Liver (tissue), 9 donors: Measurements from ENCODE around the gene KLHL15. TPM values are rescaled to one million over a fixed set of nuclear protein-coding genes. Genes with fewer than 3 reads are reported as not detected.

Experiments used
- DNase-seq: peaks from one replicate; pipeline ENCODE4 v3.0.0-alpha.2; 2017; ENCODE audit warnings: low spot score
- H3K27ac ChIP-seq, 2 donors: one replicate each; pipeline ENCODE4 v1.7.0; 2013; ENCODE audit warnings: inconsistent platforms in 2 of 2, low read length in 2 of 2, control low read depth in 1 of 2, low read depth in 1 of 2, mild to moderate bottlenecking in 1 of 2
- H3K27me3 ChIP-seq, 4 donors: one replicate each; pipeline versions ENCODE4 v1.6.1 to v1.7.0; 2013; ENCODE audit warnings: low read length in 3 of 4, inconsistent platforms in 1 of 4, mild to moderate bottlenecking in 1 of 4, moderate library complexity in 1 of 4; ENCODE audit not compliant: control insufficient read depth in 4 of 4, insufficient read depth in 4 of 4
- H3K36me3 ChIP-seq, 4 donors: one replicate each; pipeline versions ENCODE4 v1.6.1 to v1.7.0; 2013; ENCODE audit warnings: low read length in 3 of 4, mild to moderate bottlenecking in 3 of 4, low read depth in 1 of 4, moderate library complexity in 1 of 4; ENCODE audit not compliant: control insufficient read depth in 4 of 4, insufficient read depth in 3 of 4
- H3K4me1 ChIP-seq, 4 donors: one replicate each; pipeline versions ENCODE4 v1.6.1 to v1.7.0; 2013; ENCODE audit warnings: low read length in 3 of 4, mild to moderate bottlenecking in 3 of 4, moderate library complexity in 1 of 4; ENCODE audit not compliant: control insufficient read depth in 4 of 4, insufficient read depth in 4 of 4
- H3K4me3 ChIP-seq, 3 donors: one replicate each; pipeline versions ENCODE4 v1.6.1 to v1.7.0; 2013; ENCODE audit warnings: low read length in 3 of 3, control low read depth in 1 of 3, low read depth in 1 of 3, mild to moderate bottlenecking in 1 of 3
- H3K9ac ChIP-seq, 2 donors: one replicate each; pipeline ENCODE4 v1.7.0; 2013; ENCODE audit warnings: low read length in 2 of 2, mild to moderate bottlenecking in 2 of 2, moderate library complexity in 2 of 2, control low read depth in 1 of 2, low read depth in 1 of 2
- H3K9me3 ChIP-seq, 4 donors: one replicate each; pipeline versions ENCODE4 v1.6.1 to v1.7.0; 2013; ENCODE audit warnings: low read length in 3 of 4; ENCODE audit not compliant: control insufficient read depth in 4 of 4
- ATF3 ChIP-seq: IDR thresholded peaks from 2 replicates; pipeline ENCODE4 v1.6.1; 2016; ENCODE audit warnings: antibody characterized with exemption
- CTCF ChIP-seq: fragments of 150-350 bp; IDR thresholded peaks from 2 replicates; pipeline ENCODE4 v1.5.1; 2017; ENCODE audit warnings: improper control_type of control experiment, low read depth, low read length; ENCODE audit not compliant: missing input control
- EGR1 ChIP-seq, 2 donors: IDR thresholded peaks; 2 replicates each; pipeline ENCODE4 v1.6.1; 2016 to 2018; ENCODE audit warnings: antibody characterized with exemption in 2 of 2, low read depth in 2 of 2
- FOXA1 ChIP-seq: IDR thresholded peaks from 2 replicates; pipeline ENCODE4 v1.6.1; 2016; ENCODE audit warnings: antibody characterized with exemption
- FOXA2 ChIP-seq: IDR thresholded peaks from 2 replicates; pipeline ENCODE4 v1.6.1; 2016; ENCODE audit warnings: antibody characterized with exemption
- GABPA ChIP-seq, 2 donors: IDR thresholded peaks in 1 of 2; conservative IDR thresholded peaks in 1 of 2; 2 replicates each; pipeline ENCODE4 v1.6.1; 2016; ENCODE audit warnings: antibody characterized with exemption in 2 of 2, mild to moderate bottlenecking in 1 of 2, moderate library complexity in 1 of 2
- HNF4A ChIP-seq, 2 donors: conservative IDR thresholded peaks; 2 replicates each; pipeline ENCODE4 v1.6.1; 2016; ENCODE audit warnings: antibody characterized with exemption in 2 of 2, mild to moderate bottlenecking in 2 of 2
- HNF4G ChIP-seq: IDR thresholded peaks from 2 replicates; pipeline ENCODE4 v1.6.1; 2016; ENCODE audit warnings: antibody characterized with exemption
- JUND ChIP-seq, 2 donors: IDR thresholded peaks; 2 replicates each; pipeline ENCODE4 v1.6.1; 2016; ENCODE audit warnings: antibody characterized with exemption in 2 of 2
- MAX ChIP-seq: IDR thresholded peaks from 2 replicates; pipeline ENCODE4 v1.6.1; 2016; ENCODE audit warnings: antibody characterized with exemption
- NR2F2 ChIP-seq: IDR thresholded peaks from 2 replicates; pipeline ENCODE4 v1.6.1; 2016; ENCODE audit warnings: antibody characterized with exemption
- RAD21 ChIP-seq, 2 donors: IDR thresholded peaks; 2 replicates each; pipeline ENCODE4 v1.6.1; 2016; ENCODE audit warnings: antibody characterized with exemption in 2 of 2, mild to moderate bottlenecking in 2 of 2
- REST ChIP-seq: IDR thresholded peaks from 2 replicates; pipeline ENCODE4 v1.6.1; 2016; ENCODE audit warnings: antibody characterized with exemption, mild to moderate bottlenecking
- RXRA ChIP-seq, 2 donors: IDR thresholded peaks; 2 replicates each; pipeline ENCODE4 v1.6.1; 2017 to 2018; ENCODE audit warnings: antibody characterized with exemption in 2 of 2, mild to moderate bottlenecking in 1 of 2
- SP1 ChIP-seq: IDR thresholded peaks from 2 replicates; pipeline ENCODE4 v1.6.1; 2018; ENCODE audit warnings: antibody characterized with exemption, mild to moderate bottlenecking
- TAF1 ChIP-seq: conservative IDR thresholded peaks from 2 replicates; pipeline ENCODE4 v1.6.1; 2016; ENCODE audit warnings: antibody characterized with exemption, mild to moderate bottlenecking
- YY1 ChIP-seq: IDR thresholded peaks from 2 replicates; pipeline ENCODE4 v1.6.1; 2016; ENCODE audit warnings: antibody characterized with exemption, mild to moderate bottlenecking
- ZBTB33 ChIP-seq: IDR thresholded peaks from 2 replicates; pipeline ENCODE4 v1.6.1; 2016; ENCODE audit warnings: antibody characterized with exemption
- WGBS: extraction: QIAGEN DNeasy Blood & Tissue Kit; methylation state at CpG from one replicate; pipeline ENCODE4 v1.1.7; 2013; 5-methylcytosine and 5-hydroxymethylcytosine counted together
- polyA plus RNA-seq, 2 donors: library from polyadenylated mRNA; stranded (reverse) in 1 of 2; unstranded in 1 of 2; fragments of 200-250 nt in 1 of 2; fragments of >200 nt in 1 of 2; fragmentation: Nextera tagmentation in 1 of 2; extraction: Ambion mirVana in 1 of 2; gene quantifications; one replicate each; pipeline versions ENCODE4 v1.2.1 to v1.2.3, GENCODE V29; 2013 to 2015
- total RNA-seq, 2 donors: library from RNA; depleted of rRNA; stranded (reverse); fragments of >200 nt; gene quantifications; one replicate each; pipeline ENCODE4 v1.2.3, GENCODE V29; 2014
- donor health status: healthy.
- donor health status: healthy.
- donor health status: healthy.
- donor health status: healthy.
- donor health status: healthy.

Gene KLHL15
- total and polyA plus RNA-seq, 4 donors, result 1.4 to 10.6 (median 6.1) TPM

- H3K36me3 ChIP-seq, result no peaks in the 10 kb centered on the region
- no peak overlapping the region for H3K9ac ChIP-seq
- 93% methylated on average over 3 of the region's 3 CpGs for WGBS
- H3K27ac ChIP-seq, result no peak overlapping the region
- H3K4me3 ChIP-seq, result no peak overlapping the region
- TF ChIP-seq GABPA (IDR thresholded peaks at IDR 0.05 in 1 of 2, conservative IDR thresholded peaks at IDR 0.05 in 1 of 2) (no peak), HNF4A (conservative IDR thresholded peaks at IDR 0.05) (no peak), SP1 (no peak), TAF1 (no peak), HNF4G (no peak)
- H3K9me3 ChIP-seq, result no peaks in the 10 kb centered on the region
- H3K27me3 ChIP-seq, result no peaks in the 10 kb centered on the region
- no peak for DNase-seq
- H3K4me1 ChIP-seq, result no peaks in the 10 kb centered on the region
These were observed 67.2 kb downstream of the KLHL15 start for GRCh38 chrX:23959781-23960180.

GRCh38 chrX:23954396-23954795 is 72.6 kb downstream of the KLHL15 start:
- no peak for DNase-seq
- H3K4me1 ChIP-seq, result no peaks in the 10 kb centered on the region
- no peak overlapping the region for H3K4me3 ChIP-seq
- no peaks in the 10 kb centered on the region for H3K36me3 ChIP-seq
- no peaks in the 10 kb centered on the region for H3K9me3 ChIP-seq
- no peak for TF ChIP-seq RAD21 (IDR thresholded peaks at IDR 0.05)
- no peak for TF ChIP-seq REST
- TF ChIP-seq EGR1 (IDR thresholded peaks at IDR 0.05; ENCODE audit: low read depth in 2 of 2), result no peak
- TF ChIP-seq GABPA (IDR thresholded peaks at IDR 0.05 in 1 of 2, conservative IDR thresholded peaks at IDR 0.05 in 1 of 2), result no peak
- TF ChIP-seq HNF4G, result no peak
- no peak for TF ChIP-seq ZBTB33
- no peak for TF ChIP-seq SP1
- no peak for TF ChIP-seq FOXA1
- TF ChIP-seq FOXA2, result no peak
- no peak for TF ChIP-seq CTCF
- TF ChIP-seq MAX, result no peak
- no peak for TF ChIP-seq RXRA (IDR thresholded peaks at IDR 0.05)
- TF ChIP-seq JUND (IDR thresholded peaks at IDR 0.05), result no peak
- TF ChIP-seq NR2F2, result no peak
- TF ChIP-seq TAF1, result no peak
- no peak for TF ChIP-seq YY1
- TF ChIP-seq ATF3, result no peak
- TF ChIP-seq HNF4A (conservative IDR thresholded peaks at IDR 0.05), result no peak
- H3K27ac ChIP-seq, result no peak overlapping the region
- 84% methylated on average over 4 of the region's 4 CpGs for WGBS
- no peaks in the 10 kb centered on the region for H3K27me3 ChIP-seq
- H3K9ac ChIP-seq, result no peak overlapping the region
